Activated CD4-positive, alpha-beta memory T cell treated with anti-CD3 and anti-CD28 coated beads for 36 hours (primary cell): Measurements from ENCODE around the gene APOLD1. TPM values are rescaled to one million over a fixed set of nuclear protein-coding genes. Genes with fewer than 3 reads are reported as not detected.

Experiments used
- CTCF ChIA-PET: fragments of 350-600 bp; sonication (Branson Sonifier 250); formaldehyde crosslinking; loops from one replicate; lab custom pipeline; 2021; ENCODE audit warnings: antibody characterized with exemption, inconsistent platforms; lab: Charles Lee
- POLR2A ChIA-PET: fragments of 350-600 bp; sonication (Branson Sonifier 250); formaldehyde crosslinking; loops from one replicate; lab custom pipeline; 2021; ENCODE audit warnings: antibody characterized with exemption; lab: Charles Lee
- DNase-seq: peaks from one replicate; pipeline ENCODE4 v3.0.0-alpha.2; 2020
- H3K27ac Mint-ChIP-seq: one replicate; pipeline ENCODE4 v1.8.0; 2021; ENCODE audit warnings: mixed read lengths
- H3K27me3 Mint-ChIP-seq: one replicate; pipeline ENCODE4 v1.8.0; 2021; ENCODE audit warnings: mixed read lengths
- H3K36me3 Mint-ChIP-seq: one replicate; pipeline ENCODE4 v1.8.0; 2021; ENCODE audit warnings: mixed read lengths
- H3K4me1 Mint-ChIP-seq: one replicate; pipeline ENCODE4 v1.8.0; 2021; ENCODE audit warnings: low read depth, mixed read lengths
- H3K4me3 Mint-ChIP-seq: one replicate; pipeline ENCODE4 v1.8.0; 2021; ENCODE audit warnings: mild to moderate bottlenecking, mixed read lengths
- H3K9me3 Mint-ChIP-seq: one replicate; pipeline ENCODE4 v1.8.0; 2021; ENCODE audit warnings: mixed read lengths
- intact Hi-C: fragments of 100-400 bp; cut with micrococcal nuclease; formaldehyde crosslinking; loops from one replicate; pipeline ENCODE4 v1.15.1; 2023
- total RNA-seq, 2 experiments: library from RNA; stranded (reverse); gene quantifications; one replicate each; pipeline ENCODE4 v1.2.3, GENCODE V29; 2021

Gene APOLD1
- total RNA-seq, 2 experiments from 2014 or later, result 3.4 to 4.4 TPM

GRCh38 chr12:12788131-12788530, 2.7 kb downstream of the APOLD1 start:
- POLR2A ChIA-PET, result interaction anchor here (1.4 to 1.7 kb wide), 4 partner anchors 25 to 321 kb away, joined by 3 to 10 read pairs (median 4); partner anchors contain the start of gene DDX47
- intact Hi-C loops, result loop anchor here (1.0 to 5.0 kb wide), 8 partner anchors 20 to 423 kb away; partner anchors contain the start of gene GSG1
- CTCF ChIA-PET, result interaction anchor here (0.6 to 5.1 kb wide), 17 partner anchors 10 to 423 kb away, joined by 3 to 72 read pairs (median 6); partner anchors contain the start of gene DDX47
- Mint-ChIP-seq H3K36me3 (no peaks in the 10 kb centered on the region), H3K4me1 (peaks cover 36% of the 10 kb centered on the region), H3K27me3 (no peaks in the 10 kb centered on the region), H3K27ac (peak overlapping the region; percentile 8), H3K9me3 (no peaks in the 10 kb centered on the region), H3K4me3 (peak overlapping the region; percentile 42)
- no peak for DNase-seq

GRCh38 chr12:12788675-12789368, 3.4 kb downstream of the APOLD1 start:
- Mint-ChIP-seq H3K4me1 (peaks cover 36% of the 10 kb centered on the region), H3K27me3 (no peaks in the 10 kb centered on the region), H3K9me3 (no peaks in the 10 kb centered on the region), H3K27ac (peak overlapping the region; percentile 78), H3K36me3 (no peaks in the 10 kb centered on the region), H3K4me3 (peak overlapping the region; percentile 60)
- POLR2A ChIA-PET, result interaction anchor here (1.6 to 1.7 kb wide), 2 partner anchors 65 to 322 kb away, joined by 3 read pairs; no protein-coding TSS in a partner anchor
- CTCF ChIA-PET, result interaction anchor here (0.6 to 5.1 kb wide), 22 partner anchors 9 to 464 kb away, joined by 3 to 72 read pairs (median 5); partner anchors contain the start of genes DDX47, GPR19 and GPRC5A
- intact Hi-C loops, result loop anchor here (1.0 to 5.0 kb wide), 8 partner anchors 19 to 422 kb away; partner anchors contain the start of gene GSG1
- peak; percentile 70 for DNase-seq

- Mint-ChIP-seq H3K4me1 (peaks cover 21% of the 10 kb centered on the region), H3K36me3 (no peaks in the 10 kb centered on the region), H3K27ac (no peak overlapping the region), H3K27me3 (no peaks in the 10 kb centered on the region), H3K4me3 (no peak overlapping the region), H3K9me3 (no peaks in the 10 kb centered on the region)
- POLR2A ChIA-PET, result no interaction called here
- DNase-seq, result no peak
- intact Hi-C loops, result no loop called here
- CTCF ChIA-PET, result interaction anchor here (5.1 kb wide), 2 partner anchors 14 to 124 kb away, joined by 26 to 56 read pairs; no protein-coding TSS in a partner anchor
Measured at GRCh38 chr12:12790956-12791355, 5.5 kb downstream of the APOLD1 start.

- POLR2A ChIA-PET, result no interaction called here
- H3K4me1 Mint-ChIP-seq, result peaks cover 15% of the 10 kb centered on the region
- CTCF ChIA-PET, result interaction anchor here (0.9 kb wide), 2 partner anchors 21 to 45 kb away, joined by 3 read pairs; no protein-coding TSS in a partner anchor
- intact Hi-C loops, result no loop called here
- no peak for DNase-seq
- no peaks in the 10 kb centered on the region for H3K27me3 Mint-ChIP-seq
- H3K36me3 Mint-ChIP-seq, result no peaks in the 10 kb centered on the region
- H3K27ac Mint-ChIP-seq, result no peak overlapping the region
- H3K9me3 Mint-ChIP-seq, result no peaks in the 10 kb centered on the region
- H3K4me3 Mint-ChIP-seq, result no peak overlapping the region
Measured at GRCh38 chr12:12791756-12792369, 6.4 kb downstream of the APOLD1 start.

- intact Hi-C loops, result no loop called here
- POLR2A ChIA-PET, result no interaction called here
- Mint-ChIP-seq H3K9me3 (no peaks in the 10 kb centered on the region), H3K27me3 (no peaks in the 10 kb centered on the region), H3K36me3 (no peaks in the 10 kb centered on the region), H3K4me3 (no peak overlapping the region), H3K4me1 (peaks cover 13% of the 10 kb centered on the region), H3K27ac (no peak overlapping the region)
- CTCF ChIA-PET, result interaction anchor here (0.6 to 0.9 kb wide), 3 partner anchors 20 to 44 kb away, joined by 3 read pairs; no protein-coding TSS in a partner anchor
- no peak for DNase-seq
Measured at GRCh38 chr12:12792421-12792820, 7.0 kb downstream of the APOLD1 start.

- no peak for DNase-seq
- H3K9me3 Mint-ChIP-seq, result no peaks in the 10 kb centered on the region
- ChIA-PET CTCF (no interaction called here), POLR2A (no interaction called here)
- intact Hi-C loops, result no loop called here
- no peaks in the 10 kb centered on the region for H3K36me3 Mint-ChIP-seq
- no peaks in the 10 kb centered on the region for H3K4me1 Mint-ChIP-seq
- H3K4me3 Mint-ChIP-seq, result no peak overlapping the region
- no peak overlapping the region for H3K27ac Mint-ChIP-seq
- no peaks in the 10 kb centered on the region for H3K27me3 Mint-ChIP-seq
Measured at GRCh38 chr12:12794686-12795085, 9.2 kb downstream of the APOLD1 start.

- no peak overlapping the region for H3K4me3 Mint-ChIP-seq
- POLR2A ChIA-PET, result no interaction called here
- H3K36me3 Mint-ChIP-seq, result no peaks in the 10 kb centered on the region
- CTCF ChIA-PET, result no interaction called here
- no peak overlapping the region for H3K27ac Mint-ChIP-seq
- intact Hi-C loops, result no loop called here
- H3K9me3 Mint-ChIP-seq, result no peaks in the 10 kb centered on the region
- H3K27me3 Mint-ChIP-seq, result no peaks in the 10 kb centered on the region
- H3K4me1 Mint-ChIP-seq, result peaks cover 5% of the 10 kb centered on the region
- no peak for DNase-seq
Measured at GRCh38 chr12:12796171-12796570, 10.7 kb downstream of the APOLD1 start.

- CTCF ChIA-PET, result interaction anchor here (1.9 to 2.0 kb wide), 2 partner anchors 8 to 9 kb away, joined by 6 to 8 read pairs; no protein-coding TSS in a partner anchor
- H3K4me1 Mint-ChIP-seq, result peaks cover 6% of the 10 kb centered on the region
Measured at GRCh38 chr12:12796928-12797793, 11.7 kb downstream of the APOLD1 start.

GRCh38 chr12:12797794-12798152, 12.3 kb downstream of the APOLD1 start:
- ChIA-PET CTCF (interaction anchor here (1.3 to 2.0 kb wide), 3 partner anchors 8 to 15 kb away, joined by 3 to 8 read pairs (median 6); partner anchors contain the start of gene DDX47), POLR2A (no interaction called here)
- no peak overlapping the region for H3K4me3 Mint-ChIP-seq
- no peaks in the 10 kb centered on the region for H3K27me3 Mint-ChIP-seq
- H3K4me1 Mint-ChIP-seq, result peaks cover 10% of the 10 kb centered on the region
- intact Hi-C loops, result no loop called here
- DNase-seq, result no peak
- no peaks in the 10 kb centered on the region for H3K9me3 Mint-ChIP-seq
- no peaks in the 10 kb centered on the region for H3K36me3 Mint-ChIP-seq
- no peak overlapping the region for H3K27ac Mint-ChIP-seq

More at GRCh38 chr12:12796928-12797793, 11.7 kb downstream of the APOLD1 start:
- no peak overlapping the region for H3K27ac Mint-ChIP-seq
- no peaks in the 10 kb centered on the region for H3K27me3 Mint-ChIP-seq
- no peaks in the 10 kb centered on the region for H3K36me3 Mint-ChIP-seq
- DNase-seq, result no peak
- intact Hi-C loops, result no loop called here
- POLR2A ChIA-PET, result no interaction called here
- H3K9me3 Mint-ChIP-seq, result no peaks in the 10 kb centered on the region
- H3K4me3 Mint-ChIP-seq, result no peak overlapping the region

- Mint-ChIP-seq H3K27ac (no peak overlapping the region), H3K27me3 (no peaks in the 10 kb centered on the region), H3K4me3 (no peak overlapping the region), H3K36me3 (no peaks in the 10 kb centered on the region), H3K4me1 (peaks cover 17% of the 10 kb centered on the region), H3K9me3 (no peaks in the 10 kb centered on the region)
- intact Hi-C loops, result no loop called here
- DNase-seq, result no peak
- POLR2A ChIA-PET, result no interaction called here
- CTCF ChIA-PET, result interaction anchor here (0.9 to 2.0 kb wide), 4 partner anchors 9 to 62 kb away, joined by 3 to 8 read pairs (median 4); partner anchors contain the start of gene DDX47
Measured at GRCh38 chr12:12798480-12798879, 13.0 kb downstream of the APOLD1 start.

- ChIA-PET POLR2A (no interaction called here), CTCF (interaction anchor here (0.9 to 1.4 kb wide), 4 partner anchors 11 to 63 kb away, joined by 3 read pairs; partner anchors contain the start of gene DDX47)
- no peaks in the 10 kb centered on the region for H3K27me3 Mint-ChIP-seq
- H3K4me3 Mint-ChIP-seq, result no peak overlapping the region
- intact Hi-C loops, result no loop called here
- H3K4me1 Mint-ChIP-seq, result peaks cover 25% of the 10 kb centered on the region
- no peaks in the 10 kb centered on the region for H3K9me3 Mint-ChIP-seq
- no peak for DNase-seq
- no peak overlapping the region for H3K27ac Mint-ChIP-seq
- no peaks in the 10 kb centered on the region for H3K36me3 Mint-ChIP-seq
Measured at GRCh38 chr12:12799163-12799920, 13.9 kb downstream of the APOLD1 start.
